Raji (cell line): Measurements from ENCODE around the gene CRAMP1.

Experiments used
- POLR2A ChIP-seq: IDR thresholded peaks from 2 replicates; pipeline ENCODE4 v1.6.1; 2011; ENCODE audit warnings: low read depth, low read length, control low read depth; ENCODE audit not compliant: insufficient read depth

Gene CRAMP1

GRCh38 chr16:1698680-1699079 is 86.5 kb downstream of the CRAMP1 start:
- no peak for TF ChIP-seq POLR2A

GRCh38 chr16:1700246-1700645 is 88.1 kb downstream of the CRAMP1 start:
- no peak for TF ChIP-seq POLR2A

- TF ChIP-seq POLR2A, result no peak
Observed at GRCh38 chr16:1701216-1701878, 89.2 kb downstream of the CRAMP1 start.

- TF ChIP-seq POLR2A, result peak; percentile 99
Observed at GRCh38 chr16:1705688-1706385, 93.7 kb downstream of the CRAMP1 start, which contains the start of gene MAPK8IP3. MAPK8IP3 (plus strand) TSS chr16:1706195; CDS start chr16:1706340, 145 bp downstream.

- TF ChIP-seq POLR2A, result no peak
Observed at GRCh38 chr16:1706386-1707192, 94.4 kb downstream of the CRAMP1 start.

- TF ChIP-seq POLR2A, result no peak
Observed at GRCh38 chr16:1707193-1707790, 95.1 kb downstream of the CRAMP1 start.

- TF ChIP-seq POLR2A, result no peak
Observed at GRCh38 chr16:1708083-1708767, 96.1 kb downstream of the CRAMP1 start.

GRCh38 chr16:1708768-1709180 is 96.6 kb downstream of the CRAMP1 start:
- no peak for TF ChIP-seq POLR2A

- no peak for TF ChIP-seq POLR2A
Observed at GRCh38 chr16:1709356-1709755, 97.2 kb downstream of the CRAMP1 start.

GRCh38 chr16:1710811-1711507 is 98.8 kb downstream of the CRAMP1 start:
- no peak for TF ChIP-seq POLR2A

- no peak for TF ChIP-seq POLR2A
Observed at GRCh38 chr16:1712791-1713261, 100.7 kb downstream of the CRAMP1 start.

GRCh38 chr16:1713331-1713730 is 101.2 kb downstream of the CRAMP1 start:
- no peak for TF ChIP-seq POLR2A

- TF ChIP-seq POLR2A, result 0 out of 2 replicates have a peak, but pooled peaks have one; percentile 23
Observed at GRCh38 chr16:1713933-1714332, 101.8 kb downstream of the CRAMP1 start.

GRCh38 chr16:1715220-1715619 is 103.1 kb downstream of the CRAMP1 start:
- no peak for TF ChIP-seq POLR2A
